ENCODE data around the gene SH3BGR. TPM values are rescaled to one million over a fixed set of nuclear protein-coding genes. Genes with fewer than 3 reads are reported as not detected.
A peak's percentile ranks its signal among the peaks of the same experiment; 100 is the strongest.

The SH3BGR gene
- total and polyA plus RNA-seq, 4 donors, result 0.33 to 5.4 (median 2.0) TPM

GRCh38 chr21:39452207-39452969, 618 bp downstream of the SH3BGR start:
- TF ChIP-seq JUND (IDR thresholded peaks at IDR 0.05), result no peak
- TF ChIP-seq GABPA (IDR thresholded peaks at IDR 0.05 in 1 of 2, conservative IDR thresholded peaks at IDR 0.05 in 1 of 2), result no peak
- no peak for TF ChIP-seq SP1 (IDR thresholded peaks at IDR 0.05)
- TF ChIP-seq ZBTB33 (IDR thresholded peaks at IDR 0.05), result no peak
- TF ChIP-seq RXRA (IDR thresholded peaks at IDR 0.05), result no peak
- no peak for TF ChIP-seq HNF4A (conservative IDR thresholded peaks at IDR 0.05)
- TF ChIP-seq RAD21 (IDR thresholded peaks at IDR 0.05), result no peak
- TF ChIP-seq EGR1 (IDR thresholded peaks at IDR 0.05; ENCODE audit: low read depth in 2 of 2), result no peak
- H3K36me3 ChIP-seq (ENCODE audit: control insufficient read depth in 4 of 4, insufficient read depth in 3 of 4, low read depth in 1 of 4, low read length in 3 of 4), result no peaks in the 10 kb centered on the region
- H3K9me3 ChIP-seq (ENCODE audit: control insufficient read depth in 4 of 4, low read length in 3 of 4), result no peaks in the 10 kb centered on the region
- H3K4me1 ChIP-seq (ENCODE audit: control insufficient read depth in 4 of 4, insufficient read depth in 4 of 4, low read length in 3 of 4), result no peaks in the 10 kb centered on the region
- H3K27me3 ChIP-seq (ENCODE audit: control insufficient read depth in 4 of 4, insufficient read depth in 4 of 4, low read length in 3 of 4), result no peaks in the 10 kb centered on the region
- DNase-seq (ENCODE audit: low spot score), result no peak
- H3K27ac ChIP-seq (ENCODE audit: low read depth in 1 of 2, low read length in 2 of 2), result peak overlapping the region; percentile 54 to 71
- WGBS, result 82% methylated on average over 10 of the region's 10 CpGs
- no peak overlapping the region for H3K4me3 ChIP-seq (ENCODE audit: low read depth in 1 of 3, low read length in 3 of 3)
- no peak overlapping the region for H3K9ac ChIP-seq (ENCODE audit: low read depth in 1 of 2, low read length in 2 of 2)

GRCh38 chr21:39452970-39453342, 1.2 kb downstream of the SH3BGR start:
- DNase-seq (ENCODE audit: low spot score), result no peak
- H3K9me3 ChIP-seq (ENCODE audit: control insufficient read depth in 4 of 4, low read length in 3 of 4), result no peaks in the 10 kb centered on the region
- no peak overlapping the region for H3K4me3 ChIP-seq (ENCODE audit: low read depth in 1 of 3, low read length in 3 of 3)
- H3K4me1 ChIP-seq (ENCODE audit: control insufficient read depth in 4 of 4, insufficient read depth in 4 of 4, low read length in 3 of 4), result no peaks in the 10 kb centered on the region
- 91% methylated on average over 6 of the region's 6 CpGs for WGBS
- H3K36me3 ChIP-seq (ENCODE audit: control insufficient read depth in 4 of 4, insufficient read depth in 3 of 4, low read depth in 1 of 4, low read length in 3 of 4), result no peaks in the 10 kb centered on the region
- H3K27ac ChIP-seq (ENCODE audit: low read depth in 1 of 2, low read length in 2 of 2), result no peak overlapping the region
- H3K27me3 ChIP-seq (ENCODE audit: control insufficient read depth in 4 of 4, insufficient read depth in 4 of 4, low read length in 3 of 4), result no peaks in the 10 kb centered on the region
- TF ChIP-seq REST (IDR thresholded peaks at IDR 0.05) (no peak), ATF3 (IDR thresholded peaks at IDR 0.05) (no peak)
- no peak overlapping the region for H3K9ac ChIP-seq (ENCODE audit: low read depth in 1 of 2, low read length in 2 of 2)

- Histone ChIP-seq H3K4me1 (ENCODE audit: control insufficient read depth in 4 of 4, insufficient read depth in 4 of 4, low read length in 3 of 4) (no peaks in the 10 kb centered on the region), H3K36me3 (ENCODE audit: control insufficient read depth in 4 of 4, insufficient read depth in 3 of 4, low read depth in 1 of 4, low read length in 3 of 4) (no peaks in the 10 kb centered on the region), H3K4me3 (ENCODE audit: low read depth in 1 of 3, low read length in 3 of 3) (no peak overlapping the region), H3K27ac (ENCODE audit: low read depth in 1 of 2, low read length in 2 of 2) (no peak overlapping the region), H3K9ac (ENCODE audit: low read depth in 1 of 2, low read length in 2 of 2) (no peak overlapping the region), H3K9me3 (ENCODE audit: control insufficient read depth in 4 of 4, low read length in 3 of 4) (no peaks in the 10 kb centered on the region), H3K27me3 (ENCODE audit: control insufficient read depth in 4 of 4, insufficient read depth in 4 of 4, low read length in 3 of 4) (no peaks in the 10 kb centered on the region)
- no peak for DNase-seq (ENCODE audit: low spot score)
- TF ChIP-seq JUND (IDR thresholded peaks at IDR 0.05) (no peak), MAX (IDR thresholded peaks at IDR 0.05) (no peak), ATF3 (IDR thresholded peaks at IDR 0.05) (no peak), SP1 (IDR thresholded peaks at IDR 0.05) (no peak), EGR1 (IDR thresholded peaks at IDR 0.05; ENCODE audit: low read depth in 2 of 2) (no peak), GABPA (IDR thresholded peaks at IDR 0.05 in 1 of 2, conservative IDR thresholded peaks at IDR 0.05 in 1 of 2) (no peak), RAD21 (IDR thresholded peaks at IDR 0.05) (no peak)
- WGBS, result 98% methylated on average over 4 of the region's 4 CpGs
Observed at GRCh38 chr21:39453571-39454179, 1.9 kb downstream of the SH3BGR start.

All from liver (tissue), 9 donors.